ENCODE measurements around the gene TPST2. TPM values are rescaled to one million over a fixed set of nuclear protein-coding genes. Genes with fewer than 3 reads are reported as not detected.
A peak's percentile ranks its signal among the peaks of the same experiment; 100 is the strongest.

Gene TPST2
- total RNA-seq, 1 experiment from 2014 or later, result 17.3 TPM

GRCh38 chr22:26586556-26587325, 3.2 kb downstream of the TPST2 start:
- in situ Hi-C loops (cut with HindIII; ENCODE audit: low pct_unique_long_range_greater_than_20kb, low sequenced_read_pairs), result no loop called here
- DNase-seq (ENCODE audit: low read depth), result no peak

- peak; percentile 53 for DNase-seq (ENCODE audit: low read depth)
- in situ Hi-C loops (cut with HindIII; ENCODE audit: low pct_unique_long_range_greater_than_20kb, low sequenced_read_pairs), result no loop called here
These were observed 4.7 kb downstream of the TPST2 start for GRCh38 chr22:26585104-26585790.

DNA sequence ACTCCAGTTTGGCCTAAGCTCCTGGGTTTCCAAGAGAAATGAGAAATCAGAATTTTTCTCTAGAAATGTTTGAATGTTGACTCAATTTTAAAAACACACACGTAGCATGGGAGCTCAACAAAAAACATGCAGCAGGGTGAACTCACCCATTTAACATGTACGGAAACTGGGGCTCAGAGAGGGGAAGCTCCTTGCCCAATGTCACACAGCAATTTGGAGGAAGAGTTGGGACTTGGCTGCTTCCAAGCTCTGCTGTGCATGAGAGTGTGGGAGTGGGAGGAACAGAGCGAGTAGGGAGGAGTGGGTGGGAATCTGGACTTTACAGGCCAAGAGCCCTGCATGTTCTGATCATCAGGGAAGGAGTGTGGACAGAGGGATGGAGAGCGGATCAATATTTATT, 5.9 kb downstream of the TPST2 start:
- DNase-seq (ENCODE audit: low read depth), result no peak
- in situ Hi-C loops (cut with HindIII; ENCODE audit: low pct_unique_long_range_greater_than_20kb, low sequenced_read_pairs), result no loop called here

DNA sequence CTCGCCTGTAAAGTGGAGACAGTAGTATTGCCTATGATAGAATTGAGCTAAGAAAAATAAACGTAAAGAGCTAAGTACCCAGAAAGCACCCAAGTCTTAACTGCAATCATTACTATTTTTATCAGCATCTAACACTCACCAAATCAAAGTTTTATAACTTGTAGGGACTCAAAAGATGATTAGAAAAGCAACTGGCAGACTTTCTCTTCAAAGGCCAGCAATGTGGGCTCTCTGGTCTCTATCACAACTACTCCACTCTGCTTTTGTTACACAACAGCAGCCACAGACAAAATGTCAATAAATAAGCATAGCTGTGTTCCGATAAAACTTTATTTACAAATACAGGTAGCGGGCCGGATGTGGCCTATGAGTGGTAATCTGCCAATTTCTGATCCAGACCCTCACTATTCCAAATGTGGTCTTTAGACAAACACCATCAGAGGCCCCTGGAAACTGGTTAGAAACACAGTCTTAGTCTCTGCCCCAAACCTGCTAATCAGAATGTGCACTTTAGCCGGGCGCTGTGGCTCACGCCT, 8.2 kb downstream of the TPST2 start:
- DNase-seq (ENCODE audit: low read depth), result no peak
- in situ Hi-C loops (cut with HindIII; ENCODE audit: low pct_unique_long_range_greater_than_20kb, low sequenced_read_pairs), result no loop called here

- in situ Hi-C loops (cut with HindIII; ENCODE audit: low pct_unique_long_range_greater_than_20kb, low sequenced_read_pairs), result no loop called here
- DNase-seq (ENCODE audit: low read depth), result no peak
These were observed 8.9 kb downstream of the TPST2 start for GRCh38 chr22:26581026-26581425.

DNA sequence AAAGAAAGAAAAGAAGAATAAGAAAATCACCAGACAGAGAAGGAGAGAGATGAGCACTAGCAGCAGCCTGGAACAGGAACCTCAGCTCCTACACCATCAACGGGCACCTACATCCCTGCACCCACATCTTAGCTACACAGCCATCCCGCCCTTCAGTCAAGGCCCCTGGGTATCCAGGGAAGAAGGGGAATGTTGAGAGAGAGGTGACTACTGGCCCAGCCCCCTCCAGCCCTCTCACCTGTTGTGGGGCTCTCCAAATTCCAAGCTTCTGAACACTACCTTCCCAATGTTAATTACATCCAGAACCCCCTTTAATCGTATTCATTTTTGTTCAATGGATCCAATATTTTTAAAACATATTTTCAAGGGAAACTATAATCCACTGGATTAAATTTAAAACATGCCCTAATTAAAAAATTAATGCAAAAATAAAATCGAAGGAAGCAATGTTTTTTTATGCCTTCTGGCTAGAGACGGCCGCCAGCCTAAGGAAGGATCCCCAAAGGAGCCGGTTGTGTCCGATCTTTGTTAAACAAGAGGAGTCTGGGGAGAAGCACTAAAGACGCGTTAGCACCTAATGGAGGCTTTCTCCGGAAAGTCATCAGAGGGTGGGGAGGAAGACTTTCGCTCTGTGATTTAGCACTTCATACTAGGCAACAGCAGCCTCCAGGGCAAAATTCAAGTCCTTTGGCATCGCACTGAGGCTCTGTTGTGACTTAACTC, 9.5 kb downstream of the TPST2 start:
- in situ Hi-C loops (cut with HindIII; ENCODE audit: low pct_unique_long_range_greater_than_20kb, low sequenced_read_pairs), result no loop called here
- no peak for DNase-seq (ENCODE audit: low read depth)

DNA sequence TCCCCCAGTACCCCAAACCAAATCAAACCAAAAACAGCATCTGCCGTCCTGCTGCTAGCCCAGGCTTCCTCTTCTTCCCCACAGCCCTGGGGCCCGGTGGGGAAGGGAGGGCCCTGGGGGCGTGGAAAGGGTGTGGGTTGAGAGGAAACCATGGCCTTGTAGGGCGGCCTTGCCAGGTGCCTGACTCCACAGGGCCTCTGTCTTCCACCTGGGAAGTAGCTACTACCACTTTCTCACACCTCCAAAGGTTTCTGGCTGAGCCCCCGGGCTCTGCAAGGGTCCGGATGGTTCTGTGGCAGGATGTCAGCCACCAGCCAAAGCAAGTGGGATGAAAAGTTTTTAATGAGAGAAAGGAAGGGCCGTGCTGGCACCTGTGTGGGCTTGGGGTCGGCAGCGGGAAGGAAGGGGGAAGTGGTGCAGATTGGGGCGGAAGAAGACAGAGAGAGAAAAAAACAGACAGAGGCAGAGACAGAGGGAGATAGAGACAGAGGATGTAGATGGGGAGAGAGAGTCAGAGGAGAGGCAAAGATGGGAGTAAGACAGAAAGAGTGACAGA, 10.5 kb downstream of the TPST2 start:
- in situ Hi-C loops (cut with HindIII; ENCODE audit: low pct_unique_long_range_greater_than_20kb, low sequenced_read_pairs), result no loop called here
- no peak for DNase-seq (ENCODE audit: low read depth)

- in situ Hi-C loops (cut with HindIII; ENCODE audit: low pct_unique_long_range_greater_than_20kb, low sequenced_read_pairs), result no loop called here
- DNase-seq (ENCODE audit: low read depth), result no peak
These were observed 12.9 kb downstream of the TPST2 start for GRCh38 chr22:26577081-26577480.

DNA sequence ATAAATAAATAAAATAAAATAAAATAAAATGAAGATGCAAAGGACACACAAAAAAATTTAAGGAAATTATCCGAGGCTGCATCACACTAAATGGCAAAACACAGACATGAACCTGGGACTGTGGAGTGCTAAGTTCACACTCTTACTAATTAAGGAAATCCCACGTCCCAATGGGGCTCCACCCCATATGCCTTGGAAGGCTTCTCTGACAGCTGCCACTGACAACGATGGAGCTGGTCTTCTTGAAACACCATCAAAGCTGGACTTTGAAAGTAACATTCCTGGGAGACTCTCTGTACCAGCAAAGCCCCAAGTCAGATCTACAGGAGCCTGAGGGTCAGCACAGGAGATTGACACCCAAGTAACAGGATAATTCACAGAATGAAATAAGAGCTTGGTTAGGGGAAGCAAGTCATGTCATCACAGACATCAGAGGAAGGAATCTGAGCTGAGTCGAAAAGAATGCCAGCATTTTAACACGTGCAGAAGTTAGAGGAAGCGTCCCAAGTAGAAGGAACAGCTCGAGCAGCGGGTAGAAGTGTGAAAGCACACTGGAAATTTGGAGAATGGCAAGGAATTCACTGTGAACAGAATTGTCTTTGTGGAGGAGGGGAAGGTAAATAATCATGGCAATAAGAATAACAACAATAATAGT, 13.8 kb downstream of the TPST2 start:
- DNase-seq (ENCODE audit: low read depth), result no peak
- in situ Hi-C loops (cut with HindIII; ENCODE audit: low pct_unique_long_range_greater_than_20kb, low sequenced_read_pairs), result no loop called here

- DNase-seq (ENCODE audit: low read depth), result no peak
- in situ Hi-C loops (cut with HindIII; ENCODE audit: low pct_unique_long_range_greater_than_20kb, low sequenced_read_pairs), result no loop called here
These were observed 15.8 kb downstream of the TPST2 start for GRCh38 chr22:26574001-26574723.

DNA sequence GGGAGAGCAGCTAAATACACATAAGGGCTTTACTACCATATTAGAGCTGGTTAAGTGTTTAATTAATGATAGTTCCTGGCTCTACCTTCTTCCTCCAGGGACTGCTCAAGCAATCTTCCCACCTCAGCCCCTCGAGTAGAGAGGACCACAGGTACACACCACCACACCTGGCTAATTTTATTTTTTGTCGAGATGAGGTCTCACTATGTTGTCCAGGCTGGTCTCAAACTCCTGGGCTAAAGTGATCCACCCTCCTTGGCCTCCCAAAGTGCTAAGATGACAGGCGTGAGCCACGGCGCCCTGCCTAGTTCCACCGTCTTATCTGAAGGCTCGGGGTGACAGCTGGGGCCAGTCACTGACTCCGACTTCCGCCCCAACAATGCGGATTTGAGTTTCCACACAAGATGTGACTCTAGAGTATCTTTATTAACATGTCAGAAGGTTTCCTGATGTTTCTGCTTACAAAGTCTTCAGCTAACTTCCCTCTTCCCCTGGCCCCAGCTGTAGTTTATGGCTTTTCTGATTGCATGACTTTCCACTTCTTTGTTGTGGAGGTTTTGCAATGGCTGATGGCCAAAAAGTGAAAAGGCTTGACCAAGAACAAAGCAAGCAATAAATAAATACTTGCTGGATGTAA, 16.8 kb downstream of the TPST2 start:
- in situ Hi-C loops (cut with HindIII; ENCODE audit: low pct_unique_long_range_greater_than_20kb, low sequenced_read_pairs), result no loop called here
- DNase-seq (ENCODE audit: low read depth), result no peak

DNA sequence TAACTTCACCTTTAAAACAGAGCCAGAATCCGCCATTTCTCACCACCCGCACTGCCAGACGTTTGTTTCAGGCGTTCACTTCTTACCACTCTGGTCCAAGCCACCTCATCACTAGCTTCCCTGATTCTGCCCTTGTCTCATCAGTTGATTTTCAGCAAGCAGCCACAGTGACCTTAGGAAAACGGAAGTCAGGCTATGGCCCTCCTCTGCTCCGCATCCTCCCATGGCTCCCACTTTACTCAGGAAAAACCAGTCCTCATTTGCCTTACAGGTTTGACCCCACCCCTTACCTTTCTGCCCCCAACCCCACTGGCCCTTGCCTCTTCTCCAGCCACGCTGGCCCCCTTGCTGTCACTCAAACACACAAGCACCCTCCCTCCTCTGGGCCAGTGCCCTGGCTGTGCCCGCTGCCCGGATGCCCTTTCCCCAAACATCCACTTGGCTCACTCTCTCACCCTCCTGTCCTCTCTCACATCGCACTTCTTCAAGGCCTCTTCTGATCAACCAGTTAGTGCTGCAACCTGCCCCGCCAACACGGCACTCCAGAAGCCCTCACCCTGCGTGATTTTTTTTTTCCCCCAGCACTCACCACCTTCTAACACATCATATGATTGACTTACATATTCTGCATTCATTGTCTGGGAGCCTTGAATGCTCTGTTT, 18.9 kb downstream of the TPST2 start:
- in situ Hi-C loops (cut with HindIII; ENCODE audit: low pct_unique_long_range_greater_than_20kb, low sequenced_read_pairs), result no loop called here
- DNase-seq (ENCODE audit: low read depth), result no peak

GRCh38 chr22:26570115-26570514, 19.8 kb downstream of the TPST2 start:
- in situ Hi-C loops (cut with HindIII; ENCODE audit: low pct_unique_long_range_greater_than_20kb, low sequenced_read_pairs), result no loop called here
- no peak for DNase-seq (ENCODE audit: low read depth)

GRCh38 chr22:26568207-26568706, 21.7 kb downstream of the TPST2 start:
- no peak for DNase-seq (ENCODE audit: low read depth)
- in situ Hi-C loops (cut with HindIII; ENCODE audit: low pct_unique_long_range_greater_than_20kb, low sequenced_read_pairs), result no loop called here

GRCh38 chr22:26567610-26568009, 22.3 kb downstream of the TPST2 start:
- no peak for DNase-seq (ENCODE audit: low read depth)
- in situ Hi-C loops (cut with HindIII; ENCODE audit: low pct_unique_long_range_greater_than_20kb, low sequenced_read_pairs), result no loop called here

- no peak for DNase-seq (ENCODE audit: low read depth)
- in situ Hi-C loops (cut with HindIII; ENCODE audit: low pct_unique_long_range_greater_than_20kb, low sequenced_read_pairs), result no loop called here
These were observed 22.9 kb downstream of the TPST2 start for GRCh38 chr22:26566994-26567393.

DNA sequence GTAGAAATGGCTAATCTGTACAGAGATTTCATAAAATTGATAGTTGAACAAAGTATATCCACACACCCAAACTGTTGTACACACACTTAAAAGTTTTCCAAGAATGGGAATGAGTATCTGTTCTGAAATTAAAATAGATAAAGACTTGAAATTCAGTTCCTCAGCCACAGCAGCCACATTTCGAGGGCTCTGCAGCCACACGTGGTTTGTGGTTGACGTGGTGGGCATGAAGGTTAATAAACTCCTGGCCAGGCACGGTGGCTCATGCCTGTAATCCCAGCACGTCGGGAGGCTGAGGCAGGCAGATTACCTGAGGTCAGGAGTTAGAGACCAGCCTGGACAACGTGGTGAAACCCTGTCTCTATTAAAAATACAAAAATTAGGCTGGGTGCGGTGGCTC, 24.0 kb downstream of the TPST2 start:
- in situ Hi-C loops (cut with HindIII; ENCODE audit: low pct_unique_long_range_greater_than_20kb, low sequenced_read_pairs), result no loop called here
- DNase-seq (ENCODE audit: low read depth), result no peak

Data from Caki2 (cell line).